ENCODE measurements around the gene RSRC1.

The RSRC1 gene

DNA sequence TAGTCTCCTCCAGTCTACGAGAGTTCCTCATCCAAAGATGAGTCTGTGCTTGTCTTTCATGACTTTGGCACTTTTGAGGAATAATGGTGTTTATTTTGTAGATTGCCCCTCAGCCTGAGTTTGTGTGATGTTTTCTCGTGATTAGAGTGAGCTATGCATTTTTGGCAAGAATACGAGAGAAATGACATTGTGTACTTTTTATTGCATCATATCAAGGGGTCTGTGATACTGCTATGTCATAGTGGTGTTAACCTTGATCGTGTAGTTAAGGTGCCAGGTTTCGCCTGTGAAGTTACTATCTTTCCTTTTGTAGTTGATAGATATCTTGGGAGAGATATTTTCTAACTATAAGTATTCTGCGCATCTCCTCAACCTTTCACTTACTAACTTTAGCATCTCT, 18.9 kb downstream of the RSRC1 start:
- no peak for DNase-seq (ENCODE audit: low spot score)

DNA sequence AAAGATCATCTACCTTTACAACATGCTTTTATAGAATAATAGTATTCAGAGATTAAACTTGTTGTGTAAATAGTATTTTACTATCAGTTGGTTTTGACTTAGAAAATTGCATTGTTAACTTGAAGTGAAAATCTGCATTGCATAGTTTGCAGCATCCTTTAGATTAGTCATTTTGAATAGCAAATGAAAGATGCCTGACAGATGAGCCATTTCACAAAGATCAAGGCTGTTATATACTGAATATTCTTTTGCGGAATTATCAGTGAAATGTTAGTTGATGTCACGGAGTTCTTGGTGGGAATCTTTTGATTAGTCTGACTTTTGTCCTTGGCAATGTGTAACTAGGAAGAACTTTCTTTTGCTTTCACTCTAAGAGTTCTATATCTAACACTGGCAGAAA, 24.5 kb downstream of the RSRC1 start:
- no peak for DNase-seq (ENCODE audit: low spot score)

DNA sequence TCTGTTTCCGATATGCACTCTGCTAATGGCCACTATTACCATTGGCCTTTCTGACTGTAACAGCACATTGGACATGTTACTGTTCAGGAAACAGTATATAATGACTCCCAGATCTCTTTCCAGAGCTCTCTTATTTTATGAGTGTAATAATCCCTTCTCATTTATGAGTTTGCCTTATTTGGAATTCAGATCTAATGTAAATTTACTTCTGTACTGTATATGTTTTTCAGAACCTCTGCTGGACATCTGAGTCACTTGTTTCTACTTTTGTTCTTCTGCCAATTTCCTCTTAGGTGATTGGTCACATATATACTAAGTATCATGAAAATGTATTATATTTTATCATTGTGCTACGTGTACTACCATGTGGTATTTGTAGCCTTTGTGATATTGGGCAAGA, 30.5 kb downstream of the RSRC1 start:
- DNase-seq (ENCODE audit: low spot score) = no peak

DNA sequence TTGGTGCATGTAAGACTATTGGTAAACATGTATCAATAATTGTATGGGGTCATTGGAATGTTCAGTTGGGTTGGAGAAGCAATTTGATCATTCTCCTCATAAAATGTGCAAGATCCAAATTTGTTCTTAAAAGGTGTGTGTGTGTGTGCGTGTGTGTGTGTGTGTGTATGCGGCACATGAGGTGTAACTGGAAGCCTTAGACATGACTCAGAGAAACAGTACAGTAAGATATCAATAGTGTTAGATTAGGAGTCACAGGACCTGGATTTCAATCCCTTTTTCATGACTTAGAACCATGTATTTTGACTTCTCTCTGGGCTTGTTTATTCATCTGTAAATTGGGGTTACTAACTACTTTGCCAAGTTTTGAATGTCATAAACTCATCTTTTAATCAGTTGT, 38.3 kb downstream of the RSRC1 start:
- no peak for DNase-seq (ENCODE audit: low spot score)

DNA sequence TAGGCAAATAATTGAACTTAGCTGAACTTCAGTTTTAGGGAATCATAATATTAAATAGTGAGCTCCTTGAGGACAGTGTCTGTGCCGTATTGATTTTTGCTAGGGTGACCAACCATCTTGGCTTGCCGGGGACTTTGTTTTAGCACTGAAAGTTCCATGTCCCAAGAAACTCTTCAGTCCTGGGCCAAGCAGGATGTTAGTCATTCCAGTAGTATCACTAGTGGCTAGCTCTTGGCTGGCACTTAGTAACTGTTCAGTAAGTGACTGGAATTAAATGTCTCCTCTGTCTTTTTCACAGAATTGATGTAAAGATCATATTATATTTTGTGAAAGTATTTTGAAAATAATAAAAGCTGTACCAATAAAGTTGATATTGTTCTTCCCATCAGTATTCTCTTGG, 42.3 kb downstream of the RSRC1 start:
- peak; percentile 2 for DNase-seq (ENCODE audit: low spot score)

DNA sequence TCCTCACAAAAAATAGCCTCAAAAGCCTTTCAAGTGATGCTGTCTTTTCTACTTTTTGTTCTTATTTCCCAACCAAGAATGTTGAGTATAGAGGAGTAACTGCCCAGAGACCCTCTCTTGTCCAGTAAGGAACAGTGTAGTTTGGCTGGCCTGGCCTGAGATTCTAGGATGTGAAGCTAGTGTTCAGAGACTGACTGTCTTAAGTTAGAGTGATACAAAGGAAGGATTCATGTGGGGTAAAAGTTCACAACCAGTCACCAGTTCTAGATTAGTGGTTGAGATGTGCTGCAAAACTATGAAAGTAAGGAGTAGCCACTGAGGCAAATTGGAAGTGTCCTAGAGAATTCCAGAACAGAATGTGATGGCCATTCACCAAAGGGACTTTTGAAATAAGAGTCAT, 49.1 kb downstream of the RSRC1 start:
- DNase-seq (ENCODE audit: low spot score) = no peak

DNA sequence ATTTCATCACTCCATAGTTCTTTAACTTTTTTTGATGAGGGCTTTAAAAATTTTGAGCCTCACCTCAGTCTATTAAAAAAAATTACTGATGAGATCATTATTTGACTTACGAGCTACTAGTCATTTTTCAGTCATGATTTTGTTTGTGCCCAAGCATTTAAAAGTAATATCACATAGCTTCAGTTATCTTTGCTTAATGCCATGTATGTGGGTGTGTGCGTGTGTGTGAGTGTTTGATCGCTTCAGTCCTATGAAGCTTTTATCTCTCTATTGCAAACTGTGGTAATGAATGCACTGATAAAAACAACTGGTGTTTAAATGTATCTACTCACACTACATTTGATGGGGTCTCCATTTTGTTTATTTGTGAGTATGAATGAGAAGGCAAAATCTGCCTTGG, 49.8 kb downstream of the RSRC1 start:
- DNase-seq (ENCODE audit: low spot score) = no peak

DNA sequence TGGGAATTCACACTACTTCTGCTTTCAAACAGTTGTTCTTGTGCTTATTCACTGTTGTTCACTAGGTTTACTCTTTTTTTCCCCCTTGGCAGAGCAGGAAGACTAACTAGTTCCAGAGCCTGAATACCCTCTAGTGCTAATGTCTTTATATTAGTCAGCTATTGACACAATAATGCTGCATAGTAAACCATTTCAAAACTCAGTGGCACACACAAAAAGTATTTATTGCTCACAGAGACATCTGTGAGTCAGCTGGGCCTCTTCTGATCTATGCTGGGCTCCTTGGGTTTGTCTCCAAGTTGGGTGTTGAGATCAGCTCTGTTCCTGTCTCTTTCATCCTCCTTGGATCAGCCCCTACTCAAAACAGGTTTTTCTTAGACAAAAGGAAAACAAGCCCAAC, 51.1 kb downstream of the RSRC1 start:
- DNase-seq (ENCODE audit: low spot score) = peak; percentile 11

DNA sequence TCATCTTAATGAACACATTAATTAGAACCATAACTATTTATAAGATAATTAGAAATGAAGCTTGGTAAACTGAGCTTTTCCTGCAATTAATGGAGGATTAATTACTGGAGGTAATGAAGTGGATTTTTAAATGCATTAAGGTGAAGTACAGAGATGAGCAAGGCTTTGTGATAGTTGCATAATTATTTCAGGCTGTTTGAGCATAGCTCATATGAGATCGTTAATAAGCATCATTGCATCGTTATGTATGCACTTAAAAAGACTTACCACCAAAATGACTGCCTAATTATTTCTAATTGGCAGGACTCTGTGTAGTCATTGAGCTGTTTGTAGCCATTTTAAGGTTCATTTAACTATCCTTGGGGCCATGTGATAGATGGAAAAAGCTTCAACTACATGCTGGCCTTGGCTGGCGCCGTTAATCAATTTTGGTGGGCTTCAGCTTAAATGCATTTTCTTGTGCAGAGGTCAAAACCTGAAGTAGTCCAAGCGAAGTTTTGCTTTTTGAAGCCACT, 55.3 kb downstream of the RSRC1 start:
- no peak for DNase-seq (ENCODE audit: low spot score)

DNA sequence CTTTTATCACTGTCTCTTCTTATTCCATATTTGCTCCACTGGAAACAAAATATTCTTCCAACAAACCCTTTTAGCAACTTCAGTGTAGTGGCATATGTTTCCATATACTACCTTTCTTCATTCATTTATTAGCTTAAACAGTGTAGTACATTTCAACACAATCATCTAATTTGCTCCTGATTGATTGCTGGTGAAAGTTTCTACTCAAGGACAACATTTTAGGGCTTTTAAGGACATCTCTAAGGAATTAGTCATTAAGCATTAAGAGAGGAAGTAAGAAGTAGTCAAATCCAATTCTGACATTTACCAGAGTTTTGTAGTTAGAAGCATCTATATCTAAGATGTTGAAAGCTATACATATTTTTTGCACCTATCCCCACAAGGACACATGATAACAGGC, 55.8 kb downstream of the RSRC1 start:
- no peak for DNase-seq (ENCODE audit: low spot score)

DNA sequence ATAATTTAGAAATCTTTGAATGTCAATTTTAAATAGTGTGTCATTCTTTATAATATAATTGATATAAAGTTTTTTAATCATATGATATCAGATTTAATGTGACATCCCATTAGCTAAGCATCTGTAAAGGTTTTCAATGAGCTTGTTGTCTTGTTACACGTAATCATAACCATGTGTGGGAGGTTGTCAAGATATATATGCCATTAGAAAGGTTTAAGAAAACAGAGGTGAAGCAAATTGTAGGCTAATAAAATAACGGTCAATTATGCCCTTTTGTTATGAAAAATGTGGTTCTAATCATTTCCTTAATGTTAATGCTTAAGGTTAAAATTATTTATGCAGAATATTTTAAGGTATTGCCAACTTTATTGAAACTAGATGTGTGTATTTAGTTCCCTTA, 56.3 kb downstream of the RSRC1 start:
- DNase-seq (ENCODE audit: low spot score) = no peak

DNA sequence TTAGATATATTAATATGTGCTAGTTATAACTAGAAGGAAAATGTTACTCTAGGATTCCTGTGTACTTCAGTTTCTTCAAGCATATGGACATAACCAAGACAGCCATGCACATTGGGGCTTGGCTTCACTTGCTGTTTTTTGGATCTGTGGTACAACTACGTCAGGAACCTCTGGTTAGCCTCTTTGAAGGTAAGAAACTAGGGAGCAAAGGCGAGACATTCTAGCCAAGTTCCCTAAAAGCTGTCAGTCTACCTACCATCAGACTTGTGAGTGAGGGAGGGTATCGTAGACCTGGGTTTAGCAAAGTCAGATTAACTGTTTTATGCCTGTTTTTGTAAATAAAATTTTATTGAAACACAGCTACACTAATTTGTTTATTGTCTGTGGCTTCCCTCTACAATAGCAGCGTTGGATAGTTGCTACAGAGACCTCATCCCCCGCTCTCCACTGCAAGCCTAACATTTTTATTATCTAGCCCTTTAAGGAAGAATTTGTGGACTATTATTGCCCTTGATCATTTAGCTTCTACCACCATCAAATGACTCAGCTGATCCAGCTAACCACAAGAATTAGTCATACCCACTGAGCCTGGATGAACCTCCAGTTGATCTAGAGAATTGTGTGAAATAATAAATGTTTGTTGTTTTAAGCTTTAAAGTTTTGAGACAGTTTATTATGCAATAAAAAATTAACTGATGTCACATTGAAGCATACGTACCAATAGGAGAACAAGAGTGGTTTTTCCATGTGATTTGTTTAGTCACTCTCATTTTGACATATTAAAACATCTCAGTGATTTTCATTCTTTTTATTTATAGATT, 58.1 kb downstream of the RSRC1 start:
- DNase-seq (ENCODE audit: low spot score) = peak; percentile 68

DNA sequence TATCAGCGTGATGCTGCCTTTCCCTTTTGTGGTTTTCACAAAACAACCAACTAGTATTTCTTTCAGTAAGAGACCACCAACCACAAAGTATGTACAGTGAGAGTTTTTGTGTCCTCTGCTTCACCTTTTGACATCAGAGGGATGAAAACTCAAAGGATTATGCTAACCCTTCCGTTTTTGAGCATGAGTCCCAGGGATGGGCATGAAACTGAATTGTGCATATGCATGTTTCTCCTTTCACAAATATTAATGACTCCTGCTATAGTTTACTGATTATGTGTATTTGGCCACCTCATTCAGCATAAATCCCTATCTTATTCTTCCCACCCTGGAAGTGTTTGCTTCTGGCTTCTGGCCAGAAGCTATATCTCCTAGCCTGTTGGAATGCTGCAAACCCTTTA, 59.2 kb downstream of the RSRC1 start:
- no peak for DNase-seq (ENCODE audit: low spot score)

DNA sequence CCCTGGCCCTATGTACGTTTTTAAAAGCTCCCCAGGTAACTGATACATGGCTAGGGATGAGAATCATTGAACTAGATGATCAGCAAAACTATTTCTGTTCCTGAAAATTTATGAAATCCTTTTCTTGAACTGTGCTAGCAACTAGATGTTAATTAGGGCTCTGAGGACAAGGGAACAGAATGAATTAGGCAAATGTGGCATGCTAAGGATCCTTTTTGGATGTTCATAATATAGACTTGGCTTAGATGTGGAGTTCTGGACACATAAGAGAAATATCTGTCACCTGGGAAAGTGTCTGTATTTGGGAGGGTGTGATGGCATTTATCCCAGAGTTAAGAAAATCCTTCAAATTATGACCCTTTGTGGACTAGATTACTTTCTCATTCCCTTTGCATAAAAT, 71.2 kb downstream of the RSRC1 start:
- DNase-seq (ENCODE audit: low spot score) = no peak

DNA sequence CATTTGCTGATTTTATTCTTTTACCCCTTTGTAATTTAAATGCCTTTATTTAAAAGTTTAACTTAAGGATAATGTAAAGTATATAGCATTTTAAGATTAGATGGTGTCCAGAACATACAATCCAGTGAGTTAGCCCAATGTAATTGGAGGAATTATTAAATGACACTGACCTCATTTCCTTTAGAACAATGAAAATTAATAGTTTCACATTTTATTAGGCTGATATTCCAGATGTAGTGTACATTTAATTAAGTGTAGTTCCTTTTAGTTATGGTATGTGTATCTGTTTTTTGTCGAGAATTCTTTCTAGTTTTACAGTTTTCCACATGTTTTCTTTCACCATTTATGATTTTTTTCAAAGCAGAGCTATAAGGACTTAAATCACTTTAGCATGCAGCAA, 75.8 kb downstream of the RSRC1 start:
- DNase-seq (ENCODE audit: low spot score) = no peak

DNA sequence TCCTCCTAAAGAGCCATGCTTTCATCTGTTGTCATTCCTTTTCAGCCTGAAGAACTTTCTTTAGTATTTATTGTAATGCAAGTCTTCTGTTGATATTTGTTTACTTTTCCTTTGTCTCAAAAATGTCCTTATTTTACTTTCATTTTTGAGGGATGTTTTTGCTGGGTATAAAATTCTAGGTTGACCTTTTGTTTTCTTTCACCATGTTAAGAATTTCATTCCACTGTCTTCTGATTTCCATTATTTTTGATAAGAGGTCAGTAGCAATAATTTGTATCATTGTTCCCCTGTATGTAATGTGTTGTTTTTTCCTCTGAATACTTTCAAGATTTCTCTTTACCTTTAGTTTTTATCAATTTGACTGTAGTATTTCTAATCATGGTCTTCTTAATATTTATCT, 91.1 kb downstream of the RSRC1 start:
- DNase-seq (ENCODE audit: low spot score) = no peak

DNA sequence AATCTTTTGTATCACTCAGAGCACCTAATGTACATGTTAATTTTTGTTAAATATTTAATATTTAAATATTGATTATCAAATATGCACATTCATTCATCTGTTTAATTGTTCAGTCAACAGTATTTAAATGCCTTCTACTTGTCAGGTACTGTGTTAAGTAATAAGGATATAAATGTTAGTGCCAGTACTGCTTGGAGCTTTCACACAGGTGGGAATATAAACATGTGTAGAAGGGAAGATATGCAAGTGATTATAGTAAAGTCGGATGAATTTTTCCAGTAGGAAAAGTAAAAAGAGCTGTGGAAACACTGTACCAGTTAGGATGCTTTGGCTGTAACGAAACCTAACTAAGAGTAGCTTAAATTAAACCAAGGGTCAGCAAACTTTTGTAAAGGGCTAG, 95.4 kb downstream of the RSRC1 start:
- DNase-seq (ENCODE audit: low spot score) = no peak

DNA sequence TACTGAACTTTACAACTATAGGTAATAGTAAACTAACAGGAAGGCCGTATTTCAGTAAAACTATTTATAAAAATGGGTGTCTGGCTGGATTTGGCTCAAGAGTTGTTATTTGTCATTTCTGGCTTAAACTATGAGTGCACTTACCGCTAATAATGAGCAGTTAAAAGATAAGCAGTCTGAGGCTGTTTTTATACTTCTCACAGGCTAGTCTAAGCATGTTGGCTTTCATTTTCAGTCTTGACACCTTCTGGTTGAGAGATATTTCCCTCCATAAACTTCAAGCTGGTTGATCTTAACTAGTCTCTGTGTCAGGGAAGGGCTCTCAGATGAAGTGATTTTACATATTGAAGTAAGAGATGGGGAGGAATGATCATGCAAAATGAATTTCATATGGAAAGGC, 96.1 kb downstream of the RSRC1 start:
- DNase-seq (ENCODE audit: low spot score) = no peak

DNA sequence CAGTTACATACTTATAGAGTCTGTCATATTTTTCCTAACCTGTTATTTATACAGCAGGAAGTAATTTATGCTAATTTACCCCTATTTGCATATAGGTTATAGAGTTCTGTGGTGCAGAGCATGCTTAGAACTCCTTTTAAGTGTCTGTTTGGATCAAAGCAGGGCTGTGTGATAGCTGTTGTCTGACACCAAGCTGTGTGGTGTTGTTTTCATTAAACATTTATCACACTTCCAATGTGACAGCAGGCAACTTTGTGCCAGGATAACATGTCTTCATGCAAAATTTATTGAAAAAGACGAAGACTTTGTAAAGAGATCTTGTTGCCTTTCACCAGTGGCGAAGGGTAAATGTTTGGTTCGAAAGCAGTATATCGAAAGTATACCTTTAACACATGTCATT, 100.2 kb downstream of the RSRC1 start:
- DNase-seq (ENCODE audit: low spot score) = no peak

DNA sequence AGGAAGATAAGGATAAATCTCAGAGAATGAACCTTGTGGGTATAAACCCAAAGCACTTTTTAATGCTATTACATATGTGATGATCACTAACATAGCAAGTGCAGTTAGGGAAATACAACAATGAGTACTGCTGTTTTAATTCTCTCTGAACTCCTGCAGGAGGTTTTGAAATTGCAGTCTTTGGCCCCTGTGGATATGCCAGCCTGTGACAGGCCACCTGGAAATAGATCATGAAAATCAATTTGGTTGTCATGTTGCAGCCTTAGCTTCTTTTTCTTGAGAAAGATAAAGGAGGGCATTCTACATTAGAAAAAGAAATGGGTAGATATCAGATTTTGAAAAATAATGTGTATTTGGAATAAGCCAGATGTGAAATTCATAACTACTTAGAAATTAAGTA, 103.6 kb downstream of the RSRC1 start:
- no peak for DNase-seq (ENCODE audit: low spot score)

DNA sequence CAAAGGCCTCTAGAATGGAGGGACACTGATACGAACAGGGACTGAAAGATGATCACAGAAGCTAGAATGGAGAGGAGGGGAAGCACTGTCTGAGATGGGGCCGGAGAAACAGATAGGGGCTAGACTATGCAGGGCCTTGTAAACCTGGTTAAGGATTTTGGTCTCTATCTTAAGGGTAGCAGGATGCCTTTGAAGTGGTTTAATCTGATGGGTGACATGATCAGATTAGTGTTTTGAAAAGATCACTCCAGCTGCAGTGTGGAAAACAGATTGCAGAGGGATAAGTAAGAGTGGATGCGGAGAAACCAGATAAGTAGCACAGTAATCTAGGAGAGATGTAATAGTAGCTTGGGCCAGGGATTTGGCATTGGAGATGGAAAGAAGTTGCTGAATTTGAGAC, 108.1 kb downstream of the RSRC1 start:
- DNase-seq (ENCODE audit: low spot score) = no peak

DNA sequence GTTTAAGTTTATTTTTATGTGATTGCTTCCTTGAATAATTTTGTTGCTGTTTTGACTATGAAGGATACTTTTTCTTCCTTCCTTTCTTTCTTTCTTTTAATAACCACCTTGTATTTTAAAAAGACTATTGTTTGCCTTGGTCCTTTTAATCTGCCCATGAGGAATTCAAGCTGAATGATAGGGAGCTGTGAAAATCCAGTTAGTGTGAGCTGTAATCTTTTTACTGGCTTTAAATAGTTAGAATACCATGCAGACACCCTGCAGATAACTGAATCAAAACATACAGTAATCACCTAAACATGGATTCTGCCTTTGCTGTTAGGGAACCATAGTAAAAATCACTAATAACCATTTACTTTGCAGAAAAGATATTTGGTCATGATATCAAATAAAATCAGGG, 110.7 kb downstream of the RSRC1 start:
- DNase-seq (ENCODE audit: low spot score) = no peak

DNA sequence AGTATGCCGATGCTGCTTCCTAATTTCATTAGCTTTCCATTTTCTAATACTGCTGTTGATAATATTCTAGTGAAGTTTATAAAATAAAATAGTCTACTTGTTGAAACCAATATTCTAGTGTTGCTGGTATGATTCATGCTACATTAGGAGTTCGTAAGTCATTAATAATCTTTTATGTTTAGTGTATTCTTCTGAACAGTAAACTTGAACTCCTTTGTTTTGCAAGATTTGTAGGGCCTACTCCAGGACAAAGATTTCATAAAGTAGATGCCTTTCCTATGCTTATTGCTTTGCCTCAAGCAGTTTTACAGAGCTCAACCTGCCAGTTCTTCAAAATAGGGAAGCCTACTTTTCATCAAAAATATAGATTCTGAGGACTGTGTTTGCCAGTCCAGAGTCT, 111.5 kb downstream of the RSRC1 start:
- no peak for DNase-seq (ENCODE audit: low spot score)

DNA sequence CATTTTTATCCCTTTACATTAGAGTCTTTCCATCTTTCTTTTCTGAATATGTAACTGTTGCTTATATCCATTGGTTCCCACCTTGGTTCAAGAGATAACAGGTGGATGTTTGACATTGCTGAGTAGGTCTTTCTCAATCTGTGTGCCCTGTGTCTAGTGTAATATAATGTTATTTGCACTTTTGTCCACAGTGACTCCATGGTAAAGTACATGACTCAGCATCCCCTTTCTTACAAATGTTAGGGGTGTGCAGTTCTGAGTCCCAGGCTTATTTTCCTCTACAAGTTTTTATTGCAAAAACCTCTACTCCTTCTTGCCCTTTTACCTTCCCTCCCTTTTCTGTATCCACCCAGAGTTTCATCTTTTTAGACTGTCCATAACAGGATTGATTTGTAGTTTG, 116.5 kb downstream of the RSRC1 start:
- DNase-seq (ENCODE audit: low spot score) = no peak
